Activated naive CD4-positive, alpha-beta T cell treated with anti-CD3 and anti-CD28 coated beads, Interleukin-2, amount 50 U/mL, for 72 hours (primary cell): ENCODE results near the gene STX8. TPM values are rescaled to one million over a fixed set of nuclear protein-coding genes. Genes with fewer than 3 reads are reported as not detected.

Experiments used
- ATAC-seq, 2 donors: fragments of 150-1000 bp; cut with Tn5 transposase; 2 replicates each; pipeline ENCODE4 v1.10.0; 2021; ENCODE audit warnings: mild to moderate bottlenecking in 2 of 2, moderate library complexity in 2 of 2
- DNase-seq, 2 donors: peaks; one replicate each; pipeline ENCODE4 v3.0.0; 2021 to 2022; ENCODE audit warnings: low spot score in 2 of 2
- H3K27ac Mint-ChIP-seq, 2 donors: one replicate each; pipeline ENCODE4 v1.8.0; 2022; ENCODE audit warnings: mild to moderate bottlenecking in 2 of 2, mixed read lengths in 2 of 2
- H3K36me3 Mint-ChIP-seq, 2 donors: one replicate each; pipeline ENCODE4 v1.8.0; 2022; ENCODE audit warnings: mixed read lengths in 2 of 2
- H3K9me3 Mint-ChIP-seq, 2 donors: one replicate each; pipeline ENCODE4 v1.8.0; 2022; ENCODE audit warnings: mixed read lengths in 2 of 2
- total RNA-seq, 2 donors: library from RNA; stranded (reverse); gene quantifications; one replicate each; pipeline ENCODE4 v1.2.3, GENCODE V29; 2022

The STX8 gene
- total RNA-seq, 2 donors from 2014 or later, result 42.1 to 65.4 TPM

DNA sequence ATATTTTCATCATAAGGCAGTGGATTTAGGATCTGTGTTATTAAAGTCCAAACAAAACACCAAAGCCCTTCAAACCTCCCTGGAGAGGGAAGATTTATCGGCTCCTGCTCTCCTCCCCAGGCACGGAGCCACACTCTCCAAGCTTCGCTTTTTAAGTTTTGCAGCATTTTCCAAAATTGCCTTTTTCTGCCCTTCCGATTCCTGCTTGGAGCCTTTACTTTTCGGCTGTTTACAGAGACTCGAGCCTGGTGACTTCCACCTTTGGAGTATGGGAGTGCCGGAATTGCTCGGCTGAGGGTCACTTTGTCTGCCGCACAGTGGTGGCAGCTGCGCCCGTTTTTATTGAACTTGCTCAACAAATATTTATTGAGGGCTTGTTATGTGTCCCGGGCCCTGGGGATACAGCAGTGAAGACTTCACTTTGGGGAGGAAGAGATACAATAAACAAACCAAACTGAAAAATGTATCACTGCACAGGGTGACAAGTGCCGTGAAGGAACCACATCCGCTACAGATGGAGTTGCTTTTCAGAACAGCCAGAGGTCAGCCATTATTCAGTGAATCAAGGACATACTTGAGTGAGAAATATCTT, 368.8 kb downstream of the STX8 start:
- no peak for ATAC-seq
- Mint-ChIP-seq H3K9me3 (no peaks in the 10 kb centered on the region), H3K27ac (no peak overlapping the region), H3K36me3 (no peaks in the 10 kb centered on the region)
- no peak for DNase-seq

GRCh38 chr17:9206410-9206703, 369.3 kb downstream of the STX8 start:
- H3K9me3 Mint-ChIP-seq, result no peaks in the 10 kb centered on the region
- DNase-seq (no peak), ATAC-seq (no peak)
- no peaks in the 10 kb centered on the region for H3K36me3 Mint-ChIP-seq
- H3K27ac Mint-ChIP-seq, result no peak overlapping the region

DNA sequence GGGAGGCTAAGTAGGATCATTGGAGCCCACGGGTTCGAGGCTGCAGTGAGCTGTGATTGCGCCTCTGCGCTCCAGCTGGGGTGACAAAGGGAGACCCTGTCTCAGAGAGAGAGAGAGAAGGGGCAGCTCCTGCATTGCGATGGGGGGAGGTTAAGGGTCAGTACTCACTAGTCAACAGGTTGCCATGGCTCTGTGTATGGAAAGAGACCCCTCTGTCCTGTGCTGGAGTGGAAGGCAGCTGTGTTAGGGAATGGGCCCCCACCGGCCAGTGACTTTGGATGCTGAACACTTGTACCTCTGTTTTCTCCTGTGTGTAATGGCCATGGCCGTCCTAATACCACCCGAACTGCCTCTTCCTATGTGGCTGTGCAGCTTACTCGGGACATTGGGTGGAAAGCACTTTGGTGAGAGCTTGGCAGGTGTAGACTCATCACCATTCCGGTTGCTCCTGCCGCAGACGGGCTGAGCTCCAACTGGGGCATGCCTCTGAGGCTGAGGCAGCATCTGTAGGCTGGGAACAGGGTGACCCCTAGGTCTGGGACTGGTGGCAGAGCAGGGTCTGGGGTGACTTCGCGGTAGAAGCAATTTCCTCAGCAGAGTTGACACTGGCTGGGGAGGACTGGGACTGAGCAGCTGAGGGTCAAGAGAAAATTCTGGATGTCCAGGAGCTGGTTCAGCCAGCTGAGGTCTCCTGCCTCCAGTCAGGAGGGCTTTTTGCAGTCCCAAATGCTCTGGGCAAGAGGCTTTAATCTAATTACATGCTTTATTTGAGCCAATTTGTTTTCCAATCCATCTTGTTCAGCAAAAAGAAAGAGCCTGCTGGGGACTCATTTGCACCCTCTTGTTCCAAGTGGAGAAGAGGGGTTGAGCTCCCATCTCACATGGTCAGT, 369.9 kb downstream of the STX8 start:
- ATAC-seq (no peak), DNase-seq (no peak)
- Mint-ChIP-seq H3K27ac (no peak overlapping the region), H3K36me3 (no peaks in the 10 kb centered on the region), H3K9me3 (no peaks in the 10 kb centered on the region)

DNA sequence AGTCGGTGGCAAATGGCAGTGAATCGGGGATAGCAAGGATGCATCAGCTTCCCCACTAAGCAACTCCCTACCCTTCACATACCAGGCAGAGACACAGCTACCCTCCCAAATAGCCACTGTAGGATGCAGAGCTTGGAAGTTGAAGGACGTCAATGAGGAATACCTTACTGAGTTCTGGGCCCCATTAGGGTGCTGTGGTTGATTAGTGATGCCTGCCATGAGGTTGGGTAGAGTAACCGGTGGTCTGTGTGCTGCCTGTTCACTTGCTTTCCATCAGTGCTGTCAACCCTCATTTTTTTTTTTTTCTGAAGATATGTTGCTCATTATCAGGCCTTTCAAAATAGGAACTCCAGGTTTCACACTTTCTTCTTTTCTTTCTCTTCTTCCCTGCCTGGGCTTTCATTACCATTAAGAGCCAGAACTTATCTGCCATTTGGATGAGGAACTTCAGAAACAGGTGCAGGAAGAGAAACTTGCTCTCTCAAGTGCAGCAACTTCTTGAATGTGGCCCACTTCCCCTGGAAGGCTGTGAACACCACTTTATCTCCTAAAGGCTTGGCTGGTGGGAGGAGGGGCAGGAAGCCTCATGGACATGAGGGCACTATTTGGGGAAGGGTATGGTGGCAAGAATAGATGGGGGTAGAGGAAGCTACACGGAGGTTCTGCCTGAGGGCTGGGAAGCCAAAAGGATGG, 370.8 kb downstream of the STX8 start:
- Mint-ChIP-seq H3K9me3 (no peaks in the 10 kb centered on the region), H3K36me3 (no peaks in the 10 kb centered on the region), H3K27ac (peak overlapping the region in 1 of 2 donors; percentile 79)
- ATAC-seq, result no peak
- DNase-seq, result no peak

GRCh38 chr17:9203771-9204425, 371.7 kb downstream of the STX8 start:
- no peak for DNase-seq
- no peaks in the 10 kb centered on the region for H3K36me3 Mint-ChIP-seq
- no peak overlapping the region for H3K27ac Mint-ChIP-seq
- no peak for ATAC-seq
- no peaks in the 10 kb centered on the region for H3K9me3 Mint-ChIP-seq

- peak in 1 of 2 donors; percentile 22 for ATAC-seq
- Mint-ChIP-seq H3K27ac (peak overlapping the region in 1 of 2 donors; percentile 44), H3K9me3 (peaks cover 0 to 3% of the 10 kb centered on the region in 2 donors), H3K36me3 (no peaks in the 10 kb centered on the region)
- no peak for DNase-seq
These were observed 373.1 kb downstream of the STX8 start for GRCh38 chr17:9202532-9202931.

DNA sequence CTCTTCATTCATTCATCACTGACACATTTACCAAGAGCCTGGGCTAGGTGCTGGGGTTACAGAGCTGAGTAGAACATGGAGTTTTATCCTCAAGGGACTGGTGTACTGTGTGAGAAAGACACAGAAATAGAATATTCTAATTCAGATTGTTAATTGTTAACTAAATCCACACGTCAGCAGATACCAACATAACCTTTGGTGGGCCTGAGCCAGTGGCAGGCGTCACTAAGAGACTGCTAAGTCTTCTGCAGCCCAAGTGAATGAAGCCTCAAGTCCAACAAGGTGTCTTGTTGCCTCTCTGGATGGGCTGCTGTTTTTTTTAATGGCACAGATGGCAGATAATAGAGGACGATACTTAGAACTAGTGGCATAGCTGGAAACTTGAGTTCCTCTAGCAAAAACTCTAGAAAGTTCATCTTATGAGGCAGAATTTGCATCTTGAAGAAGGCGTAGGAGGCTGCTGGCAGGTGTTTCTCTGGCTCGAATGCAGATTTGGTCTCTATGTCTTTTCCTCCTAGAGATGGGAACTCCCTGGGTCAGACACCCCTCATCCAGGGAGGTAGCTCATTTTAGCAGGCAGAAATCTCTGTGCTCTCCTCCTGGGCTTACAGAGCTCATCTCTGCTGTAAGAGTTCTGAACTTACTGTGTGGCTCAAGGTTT, 374.8 kb downstream of the STX8 start:
- Mint-ChIP-seq H3K27ac (peak overlapping the region in 1 of 2 donors; percentile 18), H3K9me3 (peaks cover 0 to 3% of the 10 kb centered on the region in 2 donors), H3K36me3 (no peaks in the 10 kb centered on the region)
- ATAC-seq (no peak), DNase-seq (no peak)

Other genes starting within 250 kb of the STX8 start
- gene CFAP52, start 822 bp upstream of the STX8 start, total RNA-seq, result not detected
- gene USP43, start 69.7 kb upstream of the STX8 start, total RNA-seq, result 1 to 10 TPM in 1 of 2 donors, under 1 TPM in 1; 0.20 to 1.1 TPM
- not detected for gene DHRS7C, start 215.8 kb upstream of the STX8 start, total RNA-seq
- gene GSG1L2, start 246.3 kb upstream of the STX8 start, total RNA-seq, result not detected